HepG2 (cell line): ENCODE measurements around the gene COA7. TPM values are rescaled to one million over a fixed set of nuclear protein-coding genes. Genes with fewer than 3 reads are reported as not detected.

ENCODE experiments used
- ATAC-seq: fragments of 200-7000 bp; cut with Tn5 transposase; 3 replicates; pipeline ENCODE4 v1.9.1; 2020; ENCODE audit warnings: mild to moderate bottlenecking, moderate library complexity
- BruUV-seq: library from RNA; stranded (reverse); fragments of 400-500 nt; replicated peaks from 2 replicates; lab custom pipeline; 2021; lab: Mats Ljungman, UMichigan
- CTCF ChIA-PET: fragments of 300-600 bp; formaldehyde crosslinking; extraction: SDS; loops from one replicate; lab custom pipeline; 2021; ENCODE audit warnings: low total read pairs, inconsistent platforms, low intra/inter-chr PET ratio; lab: Yijun Ruan, JAX
- POLR2A ChIA-PET: fragments of 350-600 bp; sonication (Branson Sonifier 250); formaldehyde crosslinking; loops from one replicate; lab custom pipeline; 2020; ENCODE audit warnings: antibody characterized with exemption, inconsistent platforms; lab: Yijun Ruan, JAX
- DNase-seq: peaks from one replicate; pipeline ENCODE4 v3.0.0-alpha.2; 2015; ENCODE audit warnings: low spot score
- FAIRE-seq: peaks from 3 replicates; lab custom pipeline; 2011; peaks lifted over from hg19 to GRCh38; lab: Jason Lieb, UNC
- H2AFZ ChIP-seq: one replicate; pipeline ENCODE4 v1.6.1; 2011; ENCODE audit warnings: low read length, inconsistent platforms
- H3K27ac ChIP-seq: fragments of 300-600 bp; 3 replicates; pipeline ENCODE4 v1.8.0; 2011; ENCODE audit warnings: mixed run types, mild to moderate bottlenecking, mixed read lengths, low read length, inconsistent platforms; ENCODE audit not compliant: insufficient read depth; ENCODE audit errors: extremely low read length
- H3K27me3 ChIP-seq, 2 experiments: fragments of 200-600 bp in 1 of 2; 2 replicates in 1 of 2; 3 replicates in 1 of 2; pipeline versions ENCODE4 v1.6.0 to v1.8.0; 2011; ENCODE audit warnings: low read length in 2 of 2, mild to moderate bottlenecking in 2 of 2, moderate library complexity in 2 of 2, inconsistent platforms in 1 of 2; ENCODE audit not compliant: insufficient read depth in 2 of 2, control insufficient read depth in 1 of 2
- H3K36me3 ChIP-seq, 2 experiments: fragments of 200-600 bp in 1 of 2; replicated peaks in 1 of 2; 2 replicates in 1 of 2; 3 replicates in 1 of 2; pipeline versions ENCODE4 v1.5.1 to v1.8.0; 2011; ENCODE audit warnings: low read length in 2 of 2, inconsistent platforms in 1 of 2; ENCODE audit not compliant: insufficient read depth in 2 of 2, control insufficient read depth in 1 of 2
- H3K4me1 ChIP-seq: 2 replicates; pipeline ENCODE4 v1.5.1; 2012; ENCODE audit warnings: low read length, inconsistent platforms; ENCODE audit not compliant: insufficient read depth
- H3K4me2 ChIP-seq: 2 replicates; pipeline ENCODE4 v1.6.0; 2011; ENCODE audit warnings: low read depth, low read length, inconsistent platforms
- H3K4me3 ChIP-seq, 3 experiments: fragments of 200-600 bp in 1 of 3; sonication (generic), shearing (Covaris generic) in 1 of 3; replicated peaks in 1 of 3; 2 replicates each; pipeline ENCODE4 v1.5.1; 2011 to 2016; ENCODE audit warnings: low read length in 3 of 3, inconsistent platforms in 2 of 3, low read depth in 2 of 3, mild to moderate bottlenecking in 2 of 3, control low read depth in 1 of 3, mixed read lengths in 1 of 3; ENCODE audit not compliant: insufficient read depth in 1 of 3
- H3K79me2 ChIP-seq: one replicate; pipeline ENCODE4 v1.6.1; 2011; ENCODE audit warnings: low read length, inconsistent platforms; ENCODE audit not compliant: insufficient read depth
- H3K9ac ChIP-seq: 2 replicates; pipeline ENCODE4 v1.6.0; 2011; ENCODE audit warnings: mild to moderate bottlenecking, low read depth, low read length, inconsistent platforms; ENCODE audit not compliant: insufficient read depth
- H3K9me3 ChIP-seq: 2 replicates; pipeline ENCODE4 v1.5.1; 2012; ENCODE audit warnings: mild to moderate bottlenecking, low read length
- H4K20me1 ChIP-seq: 2 replicates; pipeline ENCODE4 v1.6.0; 2011; ENCODE audit warnings: inconsistent platforms, mild to moderate bottlenecking, low read length, moderate library complexity; ENCODE audit not compliant: insufficient read depth
- BCL6 ChIP-seq: IDR thresholded peaks from 2 replicates; pipeline ENCODE4 v1.6.1; 2016; ENCODE audit warnings: missing genetic modification reagents, missing compliant biosample characterization
- CCAR2 ChIP-seq: fragments of 200-400 bp; formaldehyde crosslinking; optimal IDR thresholded peaks from 2 replicates; pipeline ENCODE3; 2018; ENCODE audit warnings: low read depth, mild to moderate bottlenecking, low read length, moderate library complexity
- CCDC6 ChIP-seq: sonication (generic); formaldehyde crosslinking; IDR thresholded peaks from 2 replicates; pipeline ENCODE4 v1.8.1; 2022; ENCODE audit warnings: mild to moderate bottlenecking, missing genetic modification reagents, moderate library complexity
- DMAP1 ChIP-seq: IDR thresholded peaks from 2 replicates; pipeline ENCODE4 v1.6.1; 2016
- HDAC1 ChIP-seq: sonication (generic); formaldehyde crosslinking; IDR thresholded peaks from 2 replicates; pipeline ENCODE4 v1.5.1; 2020; ENCODE audit warnings: mild to moderate bottlenecking, missing genetic modification reagents
- KLF13 ChIP-seq: sonication (generic); formaldehyde crosslinking; IDR thresholded peaks from 2 replicates; pipeline ENCODE4 v1.4.0; 2020; ENCODE audit warnings: mild to moderate bottlenecking, missing genetic modification reagents
- POGZ ChIP-seq: sonication (generic); formaldehyde crosslinking; IDR thresholded peaks from 2 replicates; pipeline ENCODE4 v1.4.0; 2020; ENCODE audit warnings: mild to moderate bottlenecking, missing genetic modification reagents
- POLR2AphosphoS2 ChIP-seq: IDR thresholded peaks from 2 replicates; pipeline ENCODE4 v1.6.1; 2011; ENCODE audit warnings: low read depth, low read length, improper control_type of control experiment
- PRPF4 ChIP-seq: fragments of 200-400 bp; formaldehyde crosslinking; IDR thresholded peaks from 2 replicates; pipeline ENCODE4 v1.6.1; 2016; ENCODE audit warnings: low read length, low read depth; ENCODE audit not compliant: poor library complexity, severe bottlenecking
- SOX13 ChIP-seq, 3 experiments: fragments of 450-650 bp in 1 of 3; sonication (generic) in 1 of 3; formaldehyde crosslinking in 1 of 3; IDR thresholded peaks in 2 of 3; conservative IDR thresholded peaks in 1 of 3; 2 replicates each; pipeline versions ENCODE4 v1.5.0 to v1.6.1; 2016 to 2020; ENCODE audit warnings: antibody characterized with exemption in 1 of 3, mild to moderate bottlenecking in 1 of 3, missing compliant biosample characterization in 1 of 3, missing genetic modification reagents in 1 of 3, moderate library complexity in 1 of 3
- ZKSCAN8 ChIP-seq: IDR thresholded peaks from 2 replicates; pipeline ENCODE4 v1.6.1; 2016; ENCODE audit warnings: borderline replicate concordance, missing genetic modification reagents, missing compliant biosample characterization
- ZNF10 ChIP-seq: sonication (generic); formaldehyde crosslinking; IDR thresholded peaks from 2 replicates; pipeline ENCODE4 v1.4.0; 2020; ENCODE audit warnings: mild to moderate bottlenecking, low read depth, missing genetic modification reagents, borderline replicate concordance
- ZNF143 ChIP-seq: sonication (generic); formaldehyde crosslinking; IDR thresholded peaks from 2 replicates; pipeline ENCODE4 v1.4.0; 2020; ENCODE audit warnings: missing genetic modification reagents
- ZNF253 ChIP-seq: sonication (generic); formaldehyde crosslinking; IDR thresholded peaks from 2 replicates; pipeline ENCODE4 v1.8.0; 2022; ENCODE audit warnings: mild to moderate bottlenecking, missing genetic modification reagents, borderline replicate concordance
- ZNF549 ChIP-seq: sonication (generic); formaldehyde crosslinking; IDR thresholded peaks from 2 replicates; pipeline ENCODE4 v1.5.0; 2020; ENCODE audit warnings: missing genetic modification reagents
- ZNF737 ChIP-seq: sonication (generic); formaldehyde crosslinking; IDR thresholded peaks from 2 replicates; pipeline ENCODE4 v1.5.0; 2020; ENCODE audit warnings: missing genetic modification reagents, mild to moderate bottlenecking, borderline replicate concordance
- WGBS: methylation state at CpG from one replicate; pipeline ENCODE4 v1.1.6; 2017; ENCODE audit warnings: low lambda C conversion rate; 5-methylcytosine and 5-hydroxymethylcytosine counted together
- in situ Hi-C: cut with HindIII; loops from 2 replicates; pipeline ENCODE4 v1.10.0; 2017; ENCODE audit warnings: low pct_unique_long_range_greater_than_20kb; ENCODE audit not compliant: extremely low pct_ligation_motif_present
- intact Hi-C: fragments of 100-400 bp; cut with micrococcal nuclease; formaldehyde crosslinking; loops from one replicate; pipeline ENCODE4 v1.10.0; 2022; ENCODE audit not compliant: unreplicated experiment
- polyA plus RNA-seq, 8 experiments: library from polyadenylated mRNA; depleted of rRNA in 3 of 8; stranded (reverse) in 7 of 8; unstranded in 1 of 8; fragments of >200 nt; fragmentation: Illumina TruSeq in 4 of 8; extraction: Trizol in 4 of 8; gene quantifications; 2 replicates each; pipeline versions ENCODE4 v1.2.1 to v1.2.3, GENCODE V29; 2011 to 2016; ENCODE audit warnings: low read depth in 4 of 8, missing spikeins in 1 of 8, mixed read lengths in 1 of 8; ENCODE audit not compliant: insufficient read depth in 1 of 8
- total RNA-seq, 5 experiments: library from RNA; depleted of rRNA; stranded (reverse); fragments of >200 nt; fragmentation: Illumina TruSeq; extraction: Trizol; gene quantifications; 2 replicates each; pipeline ENCODE4 v1.2.3, GENCODE V29; 2016; ENCODE audit warnings: low read depth in 1 of 5
- TF ChIP-seq, protein P1 (sequence below), 2 experiments: sonication (generic) in 1 of 2; formaldehyde crosslinking in 1 of 2; IDR thresholded peaks; 2 replicates each; pipeline versions ENCODE4 v1.6.1 to v1.9.0; 2014 to 2022; ENCODE audit warnings: antibody characterized with exemption in 1 of 2, borderline replicate concordance in 1 of 2, inconsistent platforms in 1 of 2, low read depth in 1 of 2, missing genetic modification reagents in 1 of 2

COA7 gene
- total and polyA plus RNA-seq, 2 of the 13 experiments (the other 11 are each of a cell fraction or from before 2014, with no cell fraction given): 12.3 to 30.4 TPM

DNA sequence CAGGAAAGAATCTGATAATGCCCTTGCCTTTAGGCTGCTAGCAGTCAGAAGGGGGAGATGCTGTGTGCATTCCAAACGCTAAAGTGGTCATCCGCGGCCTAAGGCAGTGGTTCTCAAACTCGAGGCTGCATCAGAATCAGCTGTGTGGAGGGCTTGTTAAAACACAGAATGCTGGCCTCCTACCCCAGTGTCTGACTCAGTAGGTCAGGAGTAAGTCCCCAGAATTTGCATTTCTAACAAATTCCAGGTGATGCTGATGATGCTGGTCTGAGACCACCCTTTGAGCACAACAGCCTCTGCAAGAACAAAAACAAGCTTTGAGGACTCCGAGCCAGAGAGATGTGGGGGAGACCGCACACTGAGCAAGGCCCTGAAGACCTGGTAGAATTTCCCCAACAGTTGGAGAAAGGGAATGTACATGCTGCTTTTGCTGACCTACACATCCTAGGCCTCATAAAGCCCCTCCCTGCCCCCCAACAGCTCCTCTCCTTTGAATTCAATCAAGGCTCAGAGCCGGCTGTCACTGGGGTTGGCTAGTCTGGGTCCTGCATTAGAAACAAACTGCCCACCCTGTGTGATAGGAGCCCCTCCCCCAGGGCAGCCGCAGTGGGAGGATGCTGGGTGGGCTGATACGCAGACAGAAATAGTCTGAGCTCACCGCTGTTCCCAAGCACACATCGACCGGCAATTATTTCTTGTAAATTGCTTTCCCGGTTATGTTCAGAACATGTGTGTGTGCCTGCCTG lies 38.1 kb downstream of the COA7 start (continued):
- TF ChIP-seq, protein P1, sequence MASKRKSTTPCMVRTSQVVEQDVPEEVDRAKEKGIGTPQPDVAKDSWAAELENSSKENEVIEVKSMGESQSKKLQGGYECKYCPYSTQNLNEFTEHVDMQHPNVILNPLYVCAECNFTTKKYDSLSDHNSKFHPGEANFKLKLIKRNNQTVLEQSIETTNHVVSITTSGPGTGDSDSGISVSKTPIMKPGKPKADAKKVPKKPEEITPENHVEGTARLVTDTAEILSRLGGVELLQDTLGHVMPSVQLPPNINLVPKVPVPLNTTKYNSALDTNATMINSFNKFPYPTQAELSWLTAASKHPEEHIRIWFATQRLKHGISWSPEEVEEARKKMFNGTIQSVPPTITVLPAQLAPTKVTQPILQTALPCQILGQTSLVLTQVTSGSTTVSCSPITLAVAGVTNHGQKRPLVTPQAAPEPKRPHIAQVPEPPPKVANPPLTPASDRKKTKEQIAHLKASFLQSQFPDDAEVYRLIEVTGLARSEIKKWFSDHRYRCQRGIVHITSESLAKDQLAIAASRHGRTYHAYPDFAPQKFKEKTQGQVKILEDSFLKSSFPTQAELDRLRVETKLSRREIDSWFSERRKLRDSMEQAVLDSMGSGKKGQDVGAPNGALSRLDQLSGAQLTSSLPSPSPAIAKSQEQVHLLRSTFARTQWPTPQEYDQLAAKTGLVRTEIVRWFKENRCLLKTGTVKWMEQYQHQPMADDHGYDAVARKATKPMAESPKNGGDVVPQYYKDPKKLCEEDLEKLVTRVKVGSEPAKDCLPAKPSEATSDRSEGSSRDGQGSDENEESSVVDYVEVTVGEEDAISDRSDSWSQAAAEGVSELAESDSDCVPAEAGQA (IDR thresholded peaks at IDR 0.05; ENCODE audit: low read depth): no peak
- TF ChIP-seq, protein P1 (CRISPR knock-in tag; IDR thresholded peaks at IDR 0.05; ENCODE audit: borderline replicate concordance): no peak

DNA sequence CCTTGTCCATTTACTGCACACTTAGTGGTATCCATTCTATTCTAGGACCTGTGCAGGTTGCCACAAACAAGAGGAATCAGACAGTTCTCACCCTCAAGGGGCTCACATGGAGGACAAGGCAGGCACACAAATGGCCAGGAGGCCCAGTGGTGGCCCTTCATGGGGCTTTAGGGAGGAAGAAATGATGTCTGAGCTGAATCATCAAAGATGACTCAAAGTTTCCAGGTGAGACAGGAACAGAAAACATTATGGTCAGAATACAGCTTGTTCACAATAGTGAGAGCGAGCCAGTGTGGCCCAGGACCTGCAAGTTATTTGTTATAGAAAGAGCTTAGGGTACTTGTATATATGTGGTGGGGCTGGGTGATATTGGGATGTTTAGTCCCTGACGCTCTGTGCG lies 38.8 kb downstream of the COA7 start:
- ChIA-PET POLR2A (no interaction called here), CTCF (no interaction called here)
- Histone ChIP-seq H3K9ac (no peak overlapping the region), H3K4me2 (no peak overlapping the region), H3K27me3 (peaks cover 0 to 2% of the 10 kb centered on the region in 2 experiments; a peak in 1 of 5 replicates), H3K4me3 (no peak overlapping the region), H4K20me1 (no peaks in the 10 kb centered on the region), H3K36me3 (no peaks in the 10 kb centered on the region), H3K79me2 (no peaks in the 10 kb centered on the region), H3K27ac (no peak overlapping the region), H3K9me3 (no peaks in the 10 kb centered on the region), H2AFZ (no peak overlapping the region), H3K4me1 (peaks cover 13% of the 10 kb centered on the region)
- intact Hi-C loops (loop anchor here (10.0 kb wide), 1 partner anchor 55 kb away; the partner anchor contains the start of gene GPX7), in situ Hi-C loops (no loop called here)
- FAIRE-seq: no peak
- no TSS peak for BruUV-seq
- DNase-seq: no peak
- WGBS: 76% methylated on average over 3 of the region's 3 CpGs
- ATAC-seq: no peak
- TF ChIP-seq CCAR2 (no peak), ZNF737 (CRISPR knock-in tag) (no peak), PRPF4 (no peak), ZNF253 (CRISPR knock-in tag) (no peak), ZNF10 (CRISPR knock-in tag) (no peak), HDAC1 (no peak), CCDC6 (CRISPR knock-in tag) (no peak), ZKSCAN8 (CRISPR knock-in tag) (no peak), POLR2AphosphoS2 (no peak), KLF13 (CRISPR knock-in tag) (no peak), ZNF143 (CRISPR knock-in tag) (no peak), SOX13 (IDR thresholded peaks at IDR 0.05) (no peak), SOX13 (CRISPR knock-in tag; conservative IDR thresholded peaks at IDR 0.05 in 1 of 2, IDR thresholded peaks at IDR 0.05 in 1 of 2) (no peak), BCL6 (CRISPR knock-in tag) (no peak), ZNF549 (no peak), DMAP1 (CRISPR knock-in tag) (no peak), POGZ (CRISPR knock-in tag) (no peak)
